ENCODE data around the gene FOSB.
A peak's percentile ranks its signal among the peaks of the same experiment; 100 is the strongest.
"Not testable (repeated sequence)": the region's sequence is repeated elsewhere in the genome, so short reads cannot be mapped to it uniquely, and the experiment has no call there.

The FOSB gene

DNA sequence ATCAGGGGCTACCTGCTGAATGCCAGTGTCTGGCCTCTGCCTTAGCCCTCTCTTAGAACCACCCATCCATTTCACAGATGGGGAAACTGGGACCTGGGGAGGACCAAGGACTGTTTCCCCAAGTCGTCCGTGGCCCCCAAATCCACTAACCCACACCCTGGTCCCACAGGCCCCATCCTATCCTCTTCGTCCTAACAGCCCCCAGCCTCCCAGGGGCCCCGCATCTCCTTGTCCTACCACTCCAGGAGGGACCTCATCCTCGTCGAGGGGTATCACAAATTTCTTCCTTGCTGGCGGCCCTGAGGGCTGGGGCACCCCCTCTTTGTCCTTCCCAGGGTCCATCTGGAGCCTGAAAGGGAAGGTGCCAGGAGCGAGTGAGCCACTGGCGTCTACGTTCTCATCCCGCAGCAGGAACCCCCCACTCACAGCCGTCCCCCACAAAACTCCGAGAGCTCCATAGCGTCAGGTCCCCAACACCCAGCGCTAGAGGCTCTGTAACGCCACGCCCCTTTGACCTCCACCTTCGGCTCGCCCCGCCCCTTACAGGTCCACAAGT is 44.7 kb upstream of the FOSB start:
- DNase-seq (ENCODE audit: low read depth) = no peak
- H3K4me3 ChIP-seq (ENCODE audit: low read depth, low read length) = peak overlapping the region; percentile 61
- TF ChIP-seq, protein P1, sequence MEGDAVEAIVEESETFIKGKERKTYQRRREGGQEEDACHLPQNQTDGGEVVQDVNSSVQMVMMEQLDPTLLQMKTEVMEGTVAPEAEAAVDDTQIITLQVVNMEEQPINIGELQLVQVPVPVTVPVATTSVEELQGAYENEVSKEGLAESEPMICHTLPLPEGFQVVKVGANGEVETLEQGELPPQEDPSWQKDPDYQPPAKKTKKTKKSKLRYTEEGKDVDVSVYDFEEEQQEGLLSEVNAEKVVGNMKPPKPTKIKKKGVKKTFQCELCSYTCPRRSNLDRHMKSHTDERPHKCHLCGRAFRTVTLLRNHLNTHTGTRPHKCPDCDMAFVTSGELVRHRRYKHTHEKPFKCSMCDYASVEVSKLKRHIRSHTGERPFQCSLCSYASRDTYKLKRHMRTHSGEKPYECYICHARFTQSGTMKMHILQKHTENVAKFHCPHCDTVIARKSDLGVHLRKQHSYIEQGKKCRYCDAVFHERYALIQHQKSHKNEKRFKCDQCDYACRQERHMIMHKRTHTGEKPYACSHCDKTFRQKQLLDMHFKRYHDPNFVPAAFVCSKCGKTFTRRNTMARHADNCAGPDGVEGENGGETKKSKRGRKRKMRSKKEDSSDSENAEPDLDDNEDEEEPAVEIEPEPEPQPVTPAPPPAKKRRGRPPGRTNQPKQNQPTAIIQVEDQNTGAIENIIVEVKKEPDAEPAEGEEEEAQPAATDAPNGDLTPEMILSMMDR (IDR thresholded peaks at IDR 0.05; ENCODE audit: low read depth, low read length, missing control alignments) = peak; percentile 2

DNA sequence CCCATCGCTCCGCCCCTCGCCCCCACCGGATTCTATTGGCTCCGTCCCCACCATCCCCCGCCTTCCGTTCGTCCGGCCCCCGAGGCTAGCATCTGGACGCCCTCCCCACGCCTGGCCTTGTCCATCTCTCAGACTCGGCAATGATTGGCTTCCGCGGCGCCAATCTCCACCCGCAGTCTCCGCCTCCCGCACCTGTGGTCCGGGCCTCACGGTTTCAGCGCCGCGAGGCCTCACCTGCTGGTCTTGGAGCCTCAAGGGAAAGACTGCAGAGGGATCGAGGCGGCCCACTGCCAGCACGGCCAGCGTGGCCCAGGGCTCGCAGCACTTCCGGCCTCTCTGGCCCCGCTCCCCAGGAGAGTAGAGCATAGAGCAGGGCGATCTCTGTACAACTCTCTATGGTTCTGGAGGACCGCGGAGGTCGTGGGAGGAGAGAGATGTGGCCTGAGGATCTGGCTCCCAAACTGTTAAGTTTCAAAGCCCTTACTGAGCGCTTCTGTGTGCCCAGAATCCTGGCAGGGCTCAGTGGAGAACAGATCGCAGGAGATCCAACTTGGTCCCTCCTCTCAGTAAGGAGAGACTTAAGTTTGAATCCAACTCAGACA is 44.1 kb upstream of the FOSB start, which contains the start of gene ERCC1:
TSS of gene ERCC1 (minus strand) at position 329 of the 602 bp plus-strand sequence. CDS start 543 bp downstream, outside the sequence.
- TF ChIP-seq, protein P1 (IDR thresholded peaks at IDR 0.05; ENCODE audit: low read depth, low read length, missing control alignments) = no peak

DNA sequence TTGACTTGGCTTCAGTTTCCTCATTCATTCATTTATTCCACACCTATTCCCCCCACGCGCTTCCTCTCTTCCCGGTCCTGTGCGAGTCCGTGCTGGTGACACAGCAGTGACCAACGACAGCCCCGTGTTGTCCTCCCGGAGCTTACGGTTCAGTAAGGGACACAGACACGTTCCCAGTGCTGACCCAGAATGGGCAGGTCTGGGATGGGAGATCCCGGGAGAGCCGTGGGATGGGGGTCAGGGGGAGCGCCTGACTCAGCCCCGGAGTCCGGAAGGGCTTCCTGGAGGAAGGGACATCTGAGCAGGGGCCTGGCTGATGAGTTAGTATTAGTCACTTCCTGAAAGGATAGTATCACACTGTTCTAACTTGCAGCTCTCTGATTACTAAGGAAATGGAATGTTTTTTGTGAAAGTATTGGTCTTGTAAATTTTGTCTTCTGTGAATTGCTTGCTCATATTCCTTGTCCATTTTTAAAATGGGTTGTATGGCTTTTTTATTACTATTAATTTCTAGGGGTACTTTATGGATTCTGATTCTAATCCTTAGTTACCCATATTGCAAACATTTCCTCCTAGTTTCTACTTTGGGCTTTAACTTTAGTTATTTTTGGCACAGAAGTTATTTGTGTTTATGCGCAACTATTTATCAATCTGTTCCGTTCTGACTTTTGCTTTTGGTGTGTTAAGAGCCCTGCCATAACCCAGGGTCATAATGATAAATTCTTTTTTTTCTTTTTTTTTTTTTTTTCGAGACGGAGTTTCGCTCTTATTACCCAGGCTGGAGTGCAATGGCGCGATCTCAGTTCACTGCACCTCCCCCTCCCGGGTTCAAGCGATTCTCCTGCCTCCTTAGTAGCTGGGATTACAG is 43.4 kb upstream of the FOSB start:
- TF ChIP-seq, protein P1 (IDR thresholded peaks at IDR 0.05; ENCODE audit: low read depth, low read length, missing control alignments) = no peak
- no peak for DNase-seq (ENCODE audit: low read depth)

More for the DNA sequence above, 44.1 kb upstream of the FOSB start, which contains the start of gene ERCC1:
- H3K4me3 ChIP-seq (ENCODE audit: low read depth, low read length) = peak within 1 kb of the TSS; percentile 61
- DNase-seq (ENCODE audit: low read depth) = peak; percentile 87

DNA sequence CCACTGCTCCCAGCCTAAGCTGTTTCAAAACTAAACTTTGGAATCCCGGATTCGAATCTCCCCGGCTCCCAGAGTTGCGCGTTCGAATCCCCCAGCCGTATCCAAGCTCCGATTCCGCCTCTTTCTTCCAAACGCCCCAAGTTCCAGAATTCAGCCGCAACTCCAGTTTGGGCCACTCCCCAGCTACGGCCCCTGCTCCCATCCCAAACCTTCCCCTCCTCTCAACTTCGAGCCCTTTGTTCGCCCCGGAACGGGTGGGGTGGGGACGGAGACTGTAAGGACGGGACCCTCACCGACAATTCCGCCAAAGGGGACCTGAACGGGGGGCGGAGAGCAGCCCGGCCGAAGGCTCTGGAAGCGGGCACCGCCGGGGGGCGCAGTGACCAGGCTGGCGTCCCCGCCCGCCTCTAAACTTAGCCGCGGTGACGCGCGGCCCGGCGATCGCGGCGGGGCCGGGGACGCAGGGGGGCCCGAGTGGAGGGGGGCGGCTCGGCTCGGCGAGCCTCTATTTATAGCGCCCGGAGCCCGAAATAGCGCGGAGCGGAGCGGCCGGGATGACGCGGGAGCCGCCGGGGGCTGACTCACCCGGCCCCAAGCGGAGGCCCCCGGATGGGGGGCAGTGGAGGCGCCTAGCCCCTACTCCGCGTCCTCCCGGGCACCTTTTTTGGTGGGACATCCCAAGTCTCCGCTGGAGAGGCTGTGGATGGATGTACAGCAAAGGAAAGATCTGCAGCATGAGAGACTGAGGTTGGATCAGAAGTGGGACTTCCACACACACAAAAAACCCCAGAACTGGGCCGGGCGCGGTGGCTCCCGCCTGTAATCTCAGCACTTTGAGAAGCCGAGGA is 39.2 kb upstream of the FOSB start:
- H3K4me3 ChIP-seq (ENCODE audit: low read depth, low read length) = peak overlapping the region; percentile 47
- TF ChIP-seq, protein P1 (IDR thresholded peaks at IDR 0.05; ENCODE audit: low read depth, low read length, missing control alignments) = peak; percentile 31
- no peak for DNase-seq (ENCODE audit: low read depth)

More for the DNA sequence above, 43.4 kb upstream of the FOSB start:
- peak overlapping the region; percentile 61 for H3K4me3 ChIP-seq (ENCODE audit: low read depth, low read length)

DNA sequence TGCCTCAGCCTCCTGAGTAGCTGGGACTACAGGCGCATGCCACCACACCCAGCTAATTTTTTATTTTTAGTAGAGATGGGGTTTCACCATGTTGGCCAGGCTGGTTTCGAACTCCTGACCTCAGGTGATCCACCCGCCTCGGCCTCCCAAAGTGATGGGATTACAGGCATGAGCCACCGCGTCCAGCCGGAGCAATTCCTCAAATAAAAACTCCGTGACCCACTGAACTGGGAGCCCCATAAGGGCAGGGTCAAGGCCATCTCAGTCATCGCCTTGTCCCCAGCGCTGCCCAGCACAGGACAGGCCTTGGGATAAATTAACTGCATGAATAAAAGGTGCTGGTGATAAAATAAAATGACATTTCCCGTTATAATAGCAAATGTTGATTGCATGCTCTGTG is 37.9 kb upstream of the FOSB start:
- DNase-seq (ENCODE audit: low read depth); H3K4me3 ChIP-seq (ENCODE audit: low read depth, low read length): not testable (repeated sequence)

DNA sequence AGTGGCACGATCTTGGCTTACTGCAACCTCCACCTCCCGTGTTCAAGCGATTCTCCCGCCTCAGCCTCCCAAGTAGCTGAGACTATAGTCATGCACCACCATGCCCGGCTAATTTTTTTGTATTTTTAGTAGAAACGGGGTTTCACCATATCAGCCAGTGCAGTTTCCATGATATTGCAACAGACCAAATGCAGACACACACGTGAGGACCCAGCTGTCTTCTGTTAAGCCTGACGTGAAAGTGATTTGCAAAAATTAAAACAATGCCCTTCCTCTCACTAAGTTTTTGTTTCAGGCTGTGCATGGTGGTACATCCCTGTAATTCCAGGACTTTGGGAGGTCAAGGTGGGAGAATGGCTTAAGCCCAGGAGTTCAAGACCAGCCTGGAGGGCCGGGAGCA is 36.8 kb upstream of the FOSB start:
- not testable (repeated sequence) for H3K4me3 ChIP-seq (ENCODE audit: low read depth, low read length); DNase-seq (ENCODE audit: low read depth)

DNA sequence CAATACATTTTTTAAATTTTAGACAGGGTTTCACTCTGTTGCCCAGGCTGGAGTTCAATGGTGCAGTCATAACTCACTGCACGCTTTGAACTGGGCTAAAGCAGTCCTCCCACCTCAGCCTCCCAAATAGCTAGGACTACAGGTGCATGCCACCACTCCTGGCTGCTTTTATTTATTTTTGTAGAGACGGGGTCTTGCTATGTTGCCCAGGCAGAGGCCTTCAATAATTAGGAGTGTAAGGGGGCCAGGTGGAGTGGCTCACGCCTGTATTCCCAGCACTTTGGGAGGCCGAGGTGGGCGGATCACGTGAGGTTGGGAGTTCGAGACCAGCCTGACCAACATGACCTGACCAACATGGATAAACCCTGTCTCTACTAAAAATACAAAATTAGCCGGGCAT is 35.3 kb upstream of the FOSB start:
- not testable (repeated sequence) for H3K4me3 ChIP-seq (ENCODE audit: low read depth, low read length)

DNA sequence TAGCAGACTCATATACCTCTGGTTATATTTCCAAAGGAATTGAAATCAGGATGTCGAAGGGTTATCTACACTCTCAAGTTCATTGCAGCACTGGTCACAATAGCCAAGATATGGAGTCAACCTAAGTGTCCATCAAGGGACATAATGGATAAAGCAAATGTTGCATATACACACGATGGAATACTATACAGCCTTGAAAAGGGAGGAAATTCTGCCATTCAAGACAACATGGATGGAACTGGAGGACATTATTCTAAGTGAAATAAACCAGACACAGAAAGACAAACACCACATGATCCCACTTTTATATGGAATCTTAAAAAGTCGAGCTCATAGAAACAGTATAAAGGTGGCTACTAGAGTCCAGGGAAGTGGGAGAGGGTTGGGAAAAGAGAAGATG is 30.5 kb upstream of the FOSB start:
- TF ChIP-seq, protein P1 (IDR thresholded peaks at IDR 0.05; ENCODE audit: low read depth, low read length, missing control alignments) = no peak
- DNase-seq (ENCODE audit: low read depth) = no peak
- no peak overlapping the region for H3K4me3 ChIP-seq (ENCODE audit: low read depth, low read length)

More for the DNA sequence above, 35.3 kb upstream of the FOSB start:
- not testable (repeated sequence) for DNase-seq (ENCODE audit: low read depth)

All from GM12864 (cell line).